HG03135 (cell line): ENCODE measurements around the gene MAPRE3.

Experiments
- ATAC-seq: cut with Tn5 transposase; IDR thresholded peaks from one replicate; pipeline ENCODE4 v1.9.1; 2021; ENCODE audit warnings: mild to moderate bottlenecking, moderate library complexity; ENCODE audit not compliant: unreplicated experiment

The MAPRE3 gene

GRCh38 chr2:26948800-26949199 is 21.6 kb upstream of the MAPRE3 start:
- no peak for ATAC-seq

GRCh38 chr2:26950246-26950645 is 20.2 kb upstream of the MAPRE3 start:
- ATAC-seq, result no peak

GRCh38 chr2:26951236-26951635 is 19.2 kb upstream of the MAPRE3 start:
- no peak for ATAC-seq

GRCh38 chr2:26952374-26952773 is 18.1 kb upstream of the MAPRE3 start:
- no peak for ATAC-seq

- ATAC-seq, result no peak
Observed at GRCh38 chr2:26954135-26954534, 16.3 kb upstream of the MAPRE3 start.

- no peak for ATAC-seq
Observed at GRCh38 chr2:26957041-26957440, 13.4 kb upstream of the MAPRE3 start.

- no peak for ATAC-seq
Observed at GRCh38 chr2:26957534-26957933, 12.9 kb upstream of the MAPRE3 start.

GRCh38 chr2:26959331-26959730 is 11.1 kb upstream of the MAPRE3 start:
- ATAC-seq, result no peak

GRCh38 chr2:26964446-26965130 is 5.8 kb upstream of the MAPRE3 start:
- ATAC-seq, result no peak

- no peak for ATAC-seq
Observed at GRCh38 chr2:26968001-26968400, 2.4 kb upstream of the MAPRE3 start.

GRCh38 chr2:26969077-26969844 is 1.2 kb upstream of the MAPRE3 start:
- ATAC-seq, result no peak

GRCh38 chr2:26970928-26971627 is 641 bp downstream of the MAPRE3 start:
- ATAC-seq, result no peak

GRCh38 chr2:26971911-26972786 is 1.7 kb downstream of the MAPRE3 start:
- no peak for ATAC-seq

- no peak for ATAC-seq
Observed at GRCh38 chr2:26974352-26974751, 3.9 kb downstream of the MAPRE3 start.

GRCh38 chr2:26975102-26975501 is 4.7 kb downstream of the MAPRE3 start:
- no peak for ATAC-seq

- no peak for ATAC-seq
Observed at GRCh38 chr2:26975656-26976055, 5.2 kb downstream of the MAPRE3 start.

- no peak for ATAC-seq
Observed at GRCh38 chr2:26976237-26976636, 5.8 kb downstream of the MAPRE3 start.

- ATAC-seq, result no peak
Observed at GRCh38 chr2:26977012-26977411, 6.6 kb downstream of the MAPRE3 start.

- ATAC-seq, result no peak
Observed at GRCh38 chr2:26978061-26978596, 7.7 kb downstream of the MAPRE3 start.

- no peak for ATAC-seq
Observed at GRCh38 chr2:26979741-26980140, 9.3 kb downstream of the MAPRE3 start.

GRCh38 chr2:26980971-26981370 is 10.5 kb downstream of the MAPRE3 start:
- ATAC-seq, result no peak
